GM13977 (cell line): Measurements from ENCODE around the gene ELF5.

Experiments
- DNase-seq: peaks from one replicate; pipeline ENCODE4 v3.0.0; 2012; ENCODE audit warnings: low spot score
- CTCF ChIP-seq: IDR thresholded peaks from 2 replicates; pipeline ENCODE4 v1.5.1; 2012; ENCODE audit warnings: mild to moderate bottlenecking, control low read depth; ENCODE audit not compliant: insufficient read depth; ENCODE audit errors: extremely low read depth, missing control alignments
- in situ Hi-C: fragments of 300-500 bp; cut with MboI; formaldehyde crosslinking; loops from one replicate; pipeline ENCODE4 v1.12.0; 2022; ENCODE audit warnings: low sequenced_read_pairs, low pct_unique_long_range_greater_than_20kb, mixed read lengths, inconsistent platforms; ENCODE audit not compliant: unreplicated experiment

The ELF5 gene

GRCh38 chr11:34508524-34508923, 5.1 kb downstream of the ELF5 start:
- no peak for TF ChIP-seq CTCF
- in situ Hi-C loops, result no loop called here
- no peak for DNase-seq

DNA sequence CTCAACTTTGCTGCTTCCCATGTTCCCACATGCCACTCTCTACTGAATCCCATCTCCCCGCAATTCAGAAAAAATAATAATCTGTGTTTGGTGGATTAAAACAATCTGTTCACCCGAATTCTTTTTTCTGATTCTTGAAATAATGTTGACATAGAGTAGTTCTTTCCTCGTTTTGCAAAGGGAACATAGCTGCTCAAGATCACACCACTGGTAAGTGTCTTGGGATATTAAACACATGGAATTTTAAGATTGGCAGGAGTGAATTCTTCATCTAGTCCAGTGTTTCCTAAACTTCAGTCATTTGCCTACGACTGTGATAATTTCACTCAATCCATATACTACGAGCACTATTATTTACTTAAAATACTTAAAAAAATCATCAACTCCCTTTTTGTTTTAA, 6.0 kb downstream of the ELF5 start:
- in situ Hi-C loops, result no loop called here
- no peak for TF ChIP-seq CTCF
- no peak for DNase-seq

DNA sequence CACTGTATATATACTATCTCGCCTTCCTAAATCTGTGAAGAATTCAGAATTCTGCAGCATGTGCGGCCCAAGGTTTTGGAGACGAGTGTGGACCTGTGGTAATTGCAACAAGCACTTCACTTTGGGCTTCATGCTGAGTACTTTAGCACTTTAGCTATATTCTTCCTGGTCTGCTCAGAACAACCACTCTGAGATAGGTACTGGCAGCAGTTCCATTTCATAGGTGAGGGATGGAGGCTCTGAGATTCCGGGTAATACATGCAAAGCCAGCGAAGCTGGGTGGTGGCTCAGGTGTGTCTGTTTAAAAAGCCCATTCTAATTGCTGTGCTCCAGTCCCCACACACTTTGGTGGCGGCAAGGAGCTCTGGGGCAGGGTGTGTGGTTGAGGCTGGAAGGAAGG, 6.4 kb downstream of the ELF5 start:
- no peak for DNase-seq
- in situ Hi-C loops, result no loop called here
- no peak for TF ChIP-seq CTCF

DNA sequence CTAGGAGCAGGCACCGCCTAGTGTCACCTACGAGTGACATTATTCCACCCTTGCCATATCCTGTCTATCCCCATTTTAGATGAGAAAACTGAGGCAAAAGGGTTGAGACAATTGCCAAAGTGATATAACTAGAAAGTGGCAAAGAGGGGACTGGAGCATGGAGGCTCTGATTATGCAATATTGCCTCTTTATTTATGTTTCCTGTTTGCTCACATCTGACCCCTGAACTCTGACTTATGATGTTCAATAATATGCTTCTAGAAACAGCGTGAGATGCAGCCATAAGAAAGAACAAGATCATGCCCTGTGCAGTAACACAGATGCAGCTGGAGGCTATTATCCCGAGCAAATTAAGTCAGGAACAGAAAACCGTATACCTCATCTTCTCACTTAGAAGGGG, 7.7 kb downstream of the ELF5 start:
- DNase-seq, result no peak
- in situ Hi-C loops, result no loop called here
- no peak for TF ChIP-seq CTCF

DNA sequence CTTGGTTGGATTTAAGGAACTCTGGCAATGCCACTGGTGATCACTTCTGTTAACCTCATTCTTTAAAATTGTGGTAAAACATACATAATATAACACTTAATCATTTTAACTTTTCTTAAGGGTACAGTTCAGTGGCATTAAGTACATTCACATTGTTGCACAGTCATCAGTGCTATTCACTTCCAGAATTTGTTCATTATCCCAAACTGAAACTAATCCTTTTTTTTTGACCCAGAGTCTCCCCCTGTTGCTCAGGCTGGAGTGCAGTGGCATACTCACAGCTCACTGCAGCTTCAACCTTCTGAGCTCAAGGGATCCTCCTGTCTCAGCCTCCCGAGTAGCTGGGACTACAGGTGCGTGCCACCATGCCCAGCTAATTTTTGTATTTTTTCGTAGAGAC, 10.6 kb downstream of the ELF5 start:
- no peak for TF ChIP-seq CTCF
- in situ Hi-C loops, result no loop called here
- DNase-seq, result no peak

- no peak for TF ChIP-seq CTCF
- no peak for DNase-seq
- in situ Hi-C loops, result no loop called here
Observed at GRCh38 chr11:34501949-34502348, 11.6 kb downstream of the ELF5 start.

- no peak for TF ChIP-seq CTCF
- no peak for DNase-seq
- in situ Hi-C loops, result no loop called here
Observed at GRCh38 chr11:34501500-34501899, 12.1 kb downstream of the ELF5 start.
